ENCODE data around the gene PATL1. TPM values are rescaled to one million over a fixed set of nuclear protein-coding genes. Genes with fewer than 3 reads are reported as not detected.
A peak's percentile ranks its signal among the peaks of the same experiment; 100 is the strongest.

PATL1 gene
- total and polyA plus RNA-seq, 4 donors = 12.8 to 29.3 (median 26.0) TPM

GRCh38 chr11:59680287-59681154, 11.7 kb upstream of the PATL1 start:
- H3K27me3 ChIP-seq (ENCODE audit: control insufficient read depth in 3 of 3, insufficient read depth in 3 of 3, low read length in 2 of 3) = no peaks in the 10 kb centered on the region
- H3K36me3 ChIP-seq (ENCODE audit: control insufficient read depth in 4 of 4, insufficient read depth in 4 of 4, low read length in 4 of 4) = no peaks in the 10 kb centered on the region
- DNase-seq (peak; percentile 73 to 85 (median 74)), ATAC-seq (ENCODE audit: insufficient read depth, low FRiP score) (peak; percentile 92)
- WGBS, 2 donors = 71 to 78% methylated on average over 1 of the region's 1 CpG
- H3K27ac ChIP-seq (ENCODE audit: low read depth in 1 of 2, low read length in 1 of 2) = no peak overlapping the region
- H3K4me1 ChIP-seq (ENCODE audit: control insufficient read depth in 5 of 5, insufficient read depth in 5 of 5, low read length in 5 of 5) = no peaks in the 10 kb centered on the region
- H3K9ac ChIP-seq (ENCODE audit: insufficient read depth in 1 of 2, low read length in 2 of 2) = no peak overlapping the region
- peak; percentile 56 for TF ChIP-seq CTCF (IDR thresholded peaks at IDR 0.05; ENCODE audit: control extremely low read depth, extremely low read depth)
- H3K9me3 ChIP-seq (ENCODE audit: control insufficient read depth in 4 of 4, insufficient read depth in 3 of 4, low read length in 3 of 4) = peaks cover 0 to 3% (median 0%) of the 10 kb centered on the region in 4 donors
- no peak overlapping the region for H3K4me3 ChIP-seq

- H3K9me3 ChIP-seq (ENCODE audit: control insufficient read depth in 4 of 4, insufficient read depth in 3 of 4, low read length in 3 of 4) = no peaks in the 10 kb centered on the region
- no peak overlapping the region for H3K27ac ChIP-seq (ENCODE audit: low read depth in 1 of 2, low read length in 1 of 2)
- H3K36me3 ChIP-seq (ENCODE audit: control insufficient read depth in 4 of 4, insufficient read depth in 4 of 4, low read length in 4 of 4) = no peaks in the 10 kb centered on the region
- ATAC-seq (ENCODE audit: insufficient read depth, low FRiP score) = no peak
- no peak for TF ChIP-seq CTCF (IDR thresholded peaks at IDR 0.05; ENCODE audit: control extremely low read depth, extremely low read depth)
- H3K4me3 ChIP-seq = no peak overlapping the region
- H3K9ac ChIP-seq (ENCODE audit: insufficient read depth in 1 of 2, low read length in 2 of 2) = no peak overlapping the region
- no peaks in the 10 kb centered on the region for H3K27me3 ChIP-seq (ENCODE audit: control insufficient read depth in 3 of 3, insufficient read depth in 3 of 3, low read length in 2 of 3)
- no peaks in the 10 kb centered on the region for H3K4me1 ChIP-seq (ENCODE audit: control insufficient read depth in 5 of 5, insufficient read depth in 5 of 5, low read length in 5 of 5)
- DNase-seq = no peak
These were observed 10.5 kb upstream of the PATL1 start for GRCh38 chr11:59679347-59679746.

- no peak for DNase-seq
- Histone ChIP-seq H3K9ac (ENCODE audit: insufficient read depth in 1 of 2, low read length in 2 of 2) (no peak overlapping the region), H3K4me1 (ENCODE audit: control insufficient read depth in 5 of 5, insufficient read depth in 5 of 5, low read length in 5 of 5) (no peaks in the 10 kb centered on the region), H3K9me3 (ENCODE audit: control insufficient read depth in 4 of 4, insufficient read depth in 3 of 4, low read length in 3 of 4) (no peaks in the 10 kb centered on the region), H3K27me3 (ENCODE audit: control insufficient read depth in 3 of 3, insufficient read depth in 3 of 3, low read length in 2 of 3) (no peaks in the 10 kb centered on the region), H3K27ac (ENCODE audit: low read depth in 1 of 2, low read length in 1 of 2) (no peak overlapping the region), H3K4me3 (no peak overlapping the region), H3K36me3 (ENCODE audit: control insufficient read depth in 4 of 4, insufficient read depth in 4 of 4, low read length in 4 of 4) (no peaks in the 10 kb centered on the region)
- no peak for ATAC-seq (ENCODE audit: insufficient read depth, low FRiP score)
- WGBS, 2 donors = 93 to 96% methylated on average over 3 of the region's 3 CpGs
- no peak for TF ChIP-seq CTCF (IDR thresholded peaks at IDR 0.05; ENCODE audit: control extremely low read depth, extremely low read depth)
These were observed 10.0 kb upstream of the PATL1 start for GRCh38 chr11:59678813-59679165.
